ENCODE results near the gene IGFBP4. TPM values are rescaled to one million over a fixed set of nuclear protein-coding genes. Genes with fewer than 3 reads are reported as not detected.

The IGFBP4 gene
- total and polyA plus RNA-seq, 2 of the 13 experiments (the other 11 are each of a cell fraction or from before 2014, with no cell fraction given) = 4.1 to 49.0 TPM

DNA sequence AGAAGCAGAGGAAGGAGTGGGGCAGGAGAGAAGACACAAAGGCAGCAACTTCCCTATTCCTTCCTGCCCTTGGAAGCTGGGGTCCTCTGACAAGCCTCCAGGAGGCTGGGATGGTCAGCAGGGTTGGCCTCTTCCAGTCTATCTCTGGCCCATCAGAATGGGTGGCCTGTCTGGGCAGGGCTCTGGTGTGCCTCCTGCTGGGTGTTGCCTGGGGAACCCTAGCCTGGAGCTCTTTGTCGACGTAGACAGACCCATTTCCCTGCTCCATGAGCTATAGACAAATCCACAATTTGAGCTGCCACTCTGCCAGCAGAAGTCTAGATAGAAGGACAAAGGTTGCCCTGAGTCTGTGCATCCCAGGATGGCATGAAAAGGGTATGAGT, 11.4 kb downstream of the IGFBP4 start:
- H3K4me2 ChIP-seq (ENCODE audit: low read depth, low read length) = no peak overlapping the region
- H3K9me3 ChIP-seq (ENCODE audit: low read length) = no peaks in the 10 kb centered on the region
- TF ChIP-seq ZNF460 (CRISPR knock-in tag; IDR thresholded peaks at IDR 0.05; ENCODE audit: borderline replicate concordance) (no peak), HNF4A (CRISPR knock-in tag; IDR thresholded peaks at IDR 0.05) (no peak), ZFP90 (CRISPR knock-in tag; IDR thresholded peaks at IDR 0.05; ENCODE audit: borderline replicate concordance) (no peak), HOXA9 (CRISPR knock-in tag; IDR thresholded peaks at IDR 0.05; ENCODE audit: borderline replicate concordance) (no peak), PHF5A (CRISPR knock-in tag; IDR thresholded peaks at IDR 0.05; ENCODE audit: low read depth, unreplicated experiment) (no peak), MATR3 (CRISPR knock-in tag; IDR thresholded peaks at IDR 0.05) (no peak), ZNF816 (CRISPR knock-in tag; IDR thresholded peaks at IDR 0.05; ENCODE audit: borderline replicate concordance) (no peak), RFXAP (CRISPR knock-in tag; IDR thresholded peaks at IDR 0.05; ENCODE audit: borderline replicate concordance) (no peak), ZNF605 (CRISPR knock-in tag; IDR thresholded peaks at IDR 0.05) (no peak), ONECUT2 (CRISPR knock-in tag; IDR thresholded peaks at IDR 0.05) (no peak), ZNF33A (CRISPR knock-in tag; IDR thresholded peaks at IDR 0.05; ENCODE audit: borderline replicate concordance) (no peak), MEF2D (CRISPR knock-in tag; IDR thresholded peaks at IDR 0.05) (no peak), ZNF468 (CRISPR knock-in tag; IDR thresholded peaks at IDR 0.05) (no peak), MTA3 (CRISPR knock-in tag; IDR thresholded peaks at IDR 0.05) (no peak), ZBTB7B (CRISPR knock-in tag; IDR thresholded peaks at IDR 0.05) (no peak)
- TF ChIP-seq, protein P1, sequence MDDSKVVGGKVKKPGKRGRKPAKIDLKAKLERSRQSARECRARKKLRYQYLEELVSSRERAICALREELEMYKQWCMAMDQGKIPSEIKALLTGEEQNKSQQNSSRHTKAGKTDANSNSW (CRISPR knock-in tag; IDR thresholded peaks at IDR 0.05; ENCODE audit: borderline replicate concordance) = no peak
- no TSS peak for BruUV-seq (replicated peaks)
- ChIA-PET CTCF (ENCODE audit: low intra/inter-chr PET ratio, low total read pairs) (no interaction called here), POLR2A (no interaction called here)
- H3K36me3 ChIP-seq (replicated peaks in 1 of 2; ENCODE audit: control insufficient read depth in 1 of 2, insufficient read depth in 2 of 2, low read length in 2 of 2) = peaks cover 0 to 12% of the 10 kb centered on the region in 2 experiments; a peak in 3 of 5 replicates
- no peak for DNase-seq (ENCODE audit: low spot score)
- intact Hi-C loops (cut with micrococcal nuclease; ENCODE audit: unreplicated experiment) (no loop called here), in situ Hi-C loops (cut with HindIII; ENCODE audit: extremely low pct_ligation_motif_present, low pct_unique_long_range_greater_than_20kb) (no loop called here)
- no peaks in the 10 kb centered on the region for H4K20me1 ChIP-seq (ENCODE audit: insufficient read depth, low read length)
- H3K4me1 ChIP-seq (ENCODE audit: insufficient read depth, low read length) = peaks cover 17% of the 10 kb centered on the region
- no peaks in the 10 kb centered on the region for H3K79me2 ChIP-seq (ENCODE audit: insufficient read depth, low read length)
- FAIRE-seq = no peak
- H3K4me3 ChIP-seq (replicated peaks in 1 of 3; ENCODE audit: insufficient read depth in 1 of 3, low read depth in 2 of 3, low read length in 3 of 3) = no peak overlapping the region
- no peak overlapping the region for H3K9ac ChIP-seq (ENCODE audit: insufficient read depth, low read depth, low read length)
- no peaks in the 10 kb centered on the region for H3K27me3 ChIP-seq (ENCODE audit: control insufficient read depth in 1 of 2, insufficient read depth in 2 of 2, low read length in 2 of 2)
- no peak for ATAC-seq
- no peak overlapping the region for H2AFZ ChIP-seq (ENCODE audit: low read length)
- no peak overlapping the region for H3K27ac ChIP-seq (ENCODE audit: extremely low read length, insufficient read depth, low read length)
- WGBS (ENCODE audit: low lambda C conversion rate) = 92% methylated on average over 2 of the region's 2 CpGs

All from HepG2 (cell line).